ENCODE data around the gene USP9X. TPM values are rescaled to one million over a fixed set of nuclear protein-coding genes. Genes with fewer than 3 reads are reported as not detected.

Gene USP9X
- total RNA-seq, 1 experiment from 2014 or later: 163 TPM

- CTCF ChIA-PET: no interaction called here
- TF ChIP-seq NFE2L1 (CRISPR knock-in tag; IDR thresholded peaks at IDR 0.05) (no peak), GABPB1 (CRISPR knock-in tag; IDR thresholded peaks at IDR 0.05) (no peak), ZNF138 (CRISPR knock-in tag; conservative IDR thresholded peaks at IDR 0.05) (no peak), NFATC4 (CRISPR knock-in tag; IDR thresholded peaks at IDR 0.05) (no peak), CREM (CRISPR knock-in tag; IDR thresholded peaks at IDR 0.05) (no peak), ZNF232 (CRISPR knock-in tag; IDR thresholded peaks at IDR 0.05) (no peak), TEAD1 (CRISPR knock-in tag; IDR thresholded peaks at IDR 0.05) (no peak), ZNF281 (CRISPR knock-in tag; IDR thresholded peaks at IDR 0.05) (no peak), ERG (CRISPR knock-in tag; IDR thresholded peaks at IDR 0.05) (no peak), E2F5 (CRISPR knock-in tag; IDR thresholded peaks at IDR 0.05) (no peak), ZNF121 (CRISPR knock-in tag; IDR thresholded peaks at IDR 0.05) (no peak), SMAD3 (CRISPR knock-in tag; IDR thresholded peaks at IDR 0.05; ENCODE audit: borderline replicate concordance) (no peak), ZNF532 (CRISPR knock-in tag; IDR thresholded peaks at IDR 0.05; ENCODE audit: borderline replicate concordance) (no peak), ZNF416 (CRISPR knock-in tag; IDR thresholded peaks at IDR 0.05) (no peak), ZNF317 (CRISPR knock-in tag; IDR thresholded peaks at IDR 0.05; ENCODE audit: borderline replicate concordance, low read depth) (no peak), OVOL2 (CRISPR knock-in tag; IDR thresholded peaks at IDR 0.05; ENCODE audit: borderline replicate concordance) (no peak), SOX15 (CRISPR knock-in tag; IDR thresholded peaks at IDR 0.05) (no peak)
- ATAC-seq: no peak
- Mint-ChIP-seq H3K9me3 (no peaks in the 10 kb centered on the region), H3K36me3 (no peaks in the 10 kb centered on the region), H3K27me3 (ENCODE audit: low read depth) (no peaks in the 10 kb centered on the region), H3K4me3 (no peak overlapping the region), H3K4me1 (peaks cover 19% of the 10 kb centered on the region), H3K27ac (no peak overlapping the region)
- POLR2A ChIA-PET: no interaction called here
- no peak for DNase-seq (ENCODE audit: low spot score)
Observed at GRCh38 chrX:41050359-41050758, 34.9 kb upstream of the USP9X start.

- no peak overlapping the region for H3K27ac Mint-ChIP-seq
- H3K9me3 Mint-ChIP-seq: no peaks in the 10 kb centered on the region
- CTCF ChIA-PET: no interaction called here
- peaks cover 19% of the 10 kb centered on the region for H3K4me1 Mint-ChIP-seq
- POLR2A ChIA-PET: no interaction called here
- no peak for DNase-seq (ENCODE audit: low spot score)
- no peak overlapping the region for H3K4me3 Mint-ChIP-seq
- no peaks in the 10 kb centered on the region for H3K27me3 Mint-ChIP-seq (ENCODE audit: low read depth)
- no peaks in the 10 kb centered on the region for H3K36me3 Mint-ChIP-seq
- no peak for ATAC-seq
- TF ChIP-seq ATF3 (CRISPR knock-in tag; conservative IDR thresholded peaks at IDR 0.05) (no peak), EMX1 (CRISPR knock-in tag; IDR thresholded peaks at IDR 0.05) (no peak), PRRX2 (CRISPR knock-in tag; IDR thresholded peaks at IDR 0.05) (no peak), JUN (CRISPR knock-in tag; IDR thresholded peaks at IDR 0.05) (no peak), GTF2I (CRISPR knock-in tag; conservative IDR thresholded peaks at IDR 0.05) (no peak), ARID4B (CRISPR knock-in tag; IDR thresholded peaks at IDR 0.05; ENCODE audit: borderline replicate concordance) (no peak), CREB1 (CRISPR knock-in tag; IDR thresholded peaks at IDR 0.05) (no peak)
Observed at GRCh38 chrX:41051288-41051687, 34.0 kb upstream of the USP9X start.
